Testis (tissue), 3 donors: ENCODE measurements around the gene CKLF. TPM values are rescaled to one million over a fixed set of nuclear protein-coding genes. Genes with fewer than 3 reads are reported as not detected.
A peak's percentile ranks its signal among the peaks of the same experiment; 100 is the strongest.

Source experiments
- DNase-seq: peaks from one replicate; pipeline ENCODE4 v3.0.0-alpha.2; 2019
- H3K27ac ChIP-seq, 2 donors: fragments of 200-600 bp; sonication (generic); one replicate each; pipeline ENCODE4 v1.5.1; 2019
- H3K27me3 ChIP-seq: fragments of 200-600 bp; sonication (generic); one replicate; pipeline ENCODE4 v1.5.1; 2019
- H3K36me3 ChIP-seq: fragments of 200-600 bp; sonication (generic); one replicate; pipeline ENCODE4 v1.5.1; 2017; ENCODE audit warnings: low read depth; ENCODE audit errors: missing control alignments
- H3K4me1 ChIP-seq: fragments of 200-600 bp; sonication (generic); one replicate; pipeline ENCODE4 v1.5.1; 2019
- H3K4me3 ChIP-seq, 2 donors: fragments of 200-600 bp; sonication (generic); one replicate each; pipeline ENCODE4 v1.5.1; 2017 to 2019
- H3K9me3 ChIP-seq: fragments of 200-600 bp; sonication (generic); one replicate; pipeline ENCODE4 v1.5.1; 2017
- CTCF ChIP-seq, 3 experiments: fragments of 450-650 bp in 2 of 3; fragments of 200-600 bp in 1 of 3; sonication (generic) in 1 of 3; IDR thresholded peaks; one replicate each; pipeline ENCODE4 v1.5.1; 2016 to 2019; ENCODE audit warnings: antibody characterized with exemption in 3 of 3, mild to moderate bottlenecking in 2 of 3, moderate library complexity in 1 of 3
- POLR2A ChIP-seq: fragments of 450-650 bp; IDR thresholded peaks from one replicate; pipeline ENCODE4 v1.6.1; 2017; ENCODE audit warnings: antibody characterized with exemption, mild to moderate bottlenecking, moderate library complexity
- whole genome bisulfite sequencing, 2 donors: methylation state at CpG; one replicate each; pipeline ENCODE4 v1.1.5; 2018; 5-methylcytosine and 5-hydroxymethylcytosine counted together
- intact Hi-C: fragments of 100-400 bp; cut with DNase I; formaldehyde crosslinking; loops from one replicate; pipeline ENCODE4 v1.15.1; 2023; ENCODE audit warnings: low total_unique reads
- polyA plus RNA-seq: library from polyadenylated mRNA; stranded (reverse); fragments of 350-450 nt; fragmentation: Illumina TruSeq; extraction: RNeasy Lipid Tissue Mini Kit (QIAGEN cat#74804); gene quantifications from one replicate; pipeline ENCODE4 v1.2.3, GENCODE V29; 2014; ENCODE audit warnings: low read depth, low replicate concordance; ENCODE audit not compliant: insufficient read depth
- total RNA-seq, 2 donors: library from RNA; depleted of rRNA; stranded (reverse); fragments of >200 nt; gene quantifications; one replicate each; pipeline ENCODE4 v1.2.3, GENCODE V29; 2016

CKLF gene
- total and polyA plus RNA-seq, 3 donors from 2014 or later: 49.5 to 128 (median 71.5) TPM

GRCh38 chr16:66519482-66520373 lies 32.6 kb upstream of the CKLF start:
- peaks cover 49% of the 10 kb centered on the region for H3K4me1 ChIP-seq
- no peaks in the 10 kb centered on the region for H3K36me3 ChIP-seq
- intact Hi-C loops: no loop called here
- no peaks in the 10 kb centered on the region for H3K9me3 ChIP-seq
- H3K4me3 ChIP-seq: no peak overlapping the region
- WGBS, 2 donors: 90 to 91% methylated on average over 9 to 11 of the region's 11 CpGs
- no peak for DNase-seq
- peak overlapping the region in 1 of 2 donors; percentile 3 for H3K27ac ChIP-seq
- TF ChIP-seq CTCF (IDR thresholded peaks at IDR 0.05) (no peak), POLR2A (no peak)
- H3K27me3 ChIP-seq: no peaks in the 10 kb centered on the region

GRCh38 chr16:66520406-66521170 lies 31.8 kb upstream of the CKLF start:
- WGBS, 2 donors: 77 to 86% methylated on average over 14 of the region's 14 CpGs
- Histone ChIP-seq H3K27ac (peak overlapping the region in 1 of 2 donors; percentile 41), H3K4me1 (peaks cover 49% of the 10 kb centered on the region), H3K4me3 (no peak overlapping the region), H3K36me3 (no peaks in the 10 kb centered on the region), H3K27me3 (no peaks in the 10 kb centered on the region), H3K9me3 (no peaks in the 10 kb centered on the region)
- TF ChIP-seq POLR2A (no peak), CTCF (IDR thresholded peaks at IDR 0.05) (no peak)
- peak; percentile 47 for DNase-seq
- intact Hi-C loops: no loop called here

- H3K4me3 ChIP-seq: no peak overlapping the region
- H3K9me3 ChIP-seq: no peaks in the 10 kb centered on the region
- H3K27me3 ChIP-seq: no peaks in the 10 kb centered on the region
- TF ChIP-seq CTCF (IDR thresholded peaks at IDR 0.05) (no peak), POLR2A (no peak)
- WGBS, 2 donors: 90 to 92% methylated on average over 5 of the region's 5 CpGs
- no peak for DNase-seq
- peak overlapping the region in 1 of 2 donors; percentile 41 for H3K27ac ChIP-seq
- intact Hi-C loops: no loop called here
- H3K36me3 ChIP-seq: no peaks in the 10 kb centered on the region
- peaks cover 46% of the 10 kb centered on the region for H3K4me1 ChIP-seq
Measured at GRCh38 chr16:66521252-66521713, 31.1 kb upstream of the CKLF start.

GRCh38 chr16:66521951-66522771 lies 30.2 kb upstream of the CKLF start:
- peak overlapping the region; percentile 31 to 41 for H3K27ac ChIP-seq
- TF ChIP-seq POLR2A (no peak), CTCF (IDR thresholded peaks at IDR 0.05) (no peak)

More at GRCh38 chr16:66521951-66522771, 30.2 kb upstream of the CKLF start:
- 79 to 83% methylated on average over 17 of the region's 17 CpGs for WGBS, 2 donors
- Histone ChIP-seq H3K4me3 (no peak overlapping the region), H3K27me3 (no peaks in the 10 kb centered on the region), H3K9me3 (no peaks in the 10 kb centered on the region), H3K4me1 (peaks cover 38% of the 10 kb centered on the region), H3K36me3 (no peaks in the 10 kb centered on the region)
- DNase-seq: peak; percentile 36
- intact Hi-C loops: no loop called here
